ENCODE results near the gene CNTN4.

The CNTN4 gene

DNA sequence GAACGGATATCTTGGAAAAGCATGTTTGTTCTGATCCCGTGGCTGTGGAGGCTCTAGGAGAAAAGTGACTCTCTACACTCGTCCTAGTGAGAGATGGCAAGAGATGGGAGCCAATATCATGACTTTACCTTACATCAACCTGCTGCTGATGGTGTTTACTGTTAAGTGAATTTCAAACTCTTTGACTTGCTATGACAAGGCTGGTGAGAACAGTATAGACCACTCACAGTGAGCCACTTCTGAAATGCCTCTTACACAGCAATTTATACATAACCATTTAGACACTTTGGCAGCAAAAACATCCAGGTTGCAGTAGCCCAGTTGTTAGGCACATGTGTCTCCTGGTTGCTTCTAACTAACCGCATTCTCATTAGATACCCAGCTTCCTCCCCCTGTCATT is 968.2 kb downstream of the CNTN4 start:
- Histone ChIP-seq H4K20me1 (ENCODE audit: insufficient read depth, low read length) (no peaks in the 10 kb centered on the region), H3K9ac (ENCODE audit: low read length) (no peak overlapping the region), H3K27ac (ENCODE audit: low read length) (no peak overlapping the region), H3K9me2 (replicated peaks; ENCODE audit: insufficient read depth, low read length) (no peaks in the 10 kb centered on the region), H3K79me2 (ENCODE audit: low read length) (no peaks in the 10 kb centered on the region), H2AFZ (ENCODE audit: low read length) (no peak overlapping the region), H3K36me3 (replicated peaks; ENCODE audit: insufficient read depth, low read length) (no peaks in the 10 kb centered on the region), H3K4me2 (ENCODE audit: low read depth, low read length) (no peak overlapping the region), H3K9me3 (replicated peaks; ENCODE audit: insufficient read depth, low read length) (no peaks in the 10 kb centered on the region), H3F3A (ENCODE audit: insufficient read depth, low read length) (no peaks in the 10 kb centered on the region), H3K27me3 (replicated peaks; ENCODE audit: insufficient read depth, low read length) (no peaks in the 10 kb centered on the region), H3K4me1 (ENCODE audit: low read length) (peaks cover 11% of the 10 kb centered on the region; the same call in 1 of the 2 replicates), H3K4me3 (ENCODE audit: low read length) (no peak overlapping the region)
- TF ChIP-seq EZH2 (optimal IDR thresholded peaks at IDR 0.05; ENCODE audit: low read depth, low read length) (no peak), EZH2phosphoT487 (IDR thresholded peaks at IDR 0.05; ENCODE audit: low read length) (no peak), CTCF (IDR thresholded peaks at IDR 0.05; ENCODE audit: low read length) (no peak)
- DNase-seq, result no peak

- Histone ChIP-seq H2AFZ (ENCODE audit: low read length) (no peak overlapping the region), H3K27me3 (replicated peaks; ENCODE audit: insufficient read depth, low read length) (no peaks in the 10 kb centered on the region), H3K9ac (ENCODE audit: low read length) (no peak overlapping the region), H3K79me2 (ENCODE audit: low read length) (no peaks in the 10 kb centered on the region), H3K4me2 (ENCODE audit: low read depth, low read length) (no peak overlapping the region), H3K9me3 (replicated peaks; ENCODE audit: insufficient read depth, low read length) (no peaks in the 10 kb centered on the region), H3F3A (ENCODE audit: insufficient read depth, low read length) (no peaks in the 10 kb centered on the region), H3K4me3 (ENCODE audit: low read length) (no peak overlapping the region), H3K27ac (ENCODE audit: low read length) (no peak overlapping the region), H3K9me2 (replicated peaks; ENCODE audit: insufficient read depth, low read length) (no peaks in the 10 kb centered on the region), H3K36me3 (replicated peaks; ENCODE audit: insufficient read depth, low read length) (no peaks in the 10 kb centered on the region), H4K20me1 (ENCODE audit: insufficient read depth, low read length) (no peaks in the 10 kb centered on the region), H3K4me1 (ENCODE audit: low read length) (peaks cover 11% of the 10 kb centered on the region; the same call in 1 of the 2 replicates)
- no peak for DNase-seq
- TF ChIP-seq EZH2 (optimal IDR thresholded peaks at IDR 0.05; ENCODE audit: low read depth, low read length) (no peak), EZH2phosphoT487 (IDR thresholded peaks at IDR 0.05; ENCODE audit: low read length) (no peak)
Observed at GRCh38 chr3:3068358-3068881, 969.8 kb downstream of the CNTN4 start.

DNA sequence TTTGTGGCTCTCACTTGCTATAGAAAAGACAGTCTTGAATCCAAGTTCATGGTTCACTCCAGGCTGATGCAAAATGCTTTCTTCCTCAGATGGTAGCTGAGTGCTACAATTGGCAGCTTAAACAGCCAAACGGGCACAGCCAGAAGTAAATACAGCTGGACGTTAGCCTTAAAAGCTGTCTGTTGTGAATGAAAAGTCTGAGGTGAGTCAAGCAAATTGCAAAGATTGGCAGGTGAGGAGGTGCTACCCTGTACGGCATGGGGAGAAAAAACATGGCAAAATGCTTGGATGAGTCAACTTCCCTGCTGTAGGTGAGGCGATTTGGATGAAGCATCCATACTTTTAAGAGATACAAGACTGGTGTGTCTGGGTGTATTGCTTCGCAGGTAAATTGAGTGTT is 971.1 kb downstream of the CNTN4 start:
- Histone ChIP-seq H3K4me2 (ENCODE audit: low read depth, low read length) (no peak overlapping the region), H3K4me1 (ENCODE audit: low read length) (peaks cover 11% of the 10 kb centered on the region; the same call in 1 of the 2 replicates), H3K9ac (ENCODE audit: low read length) (no peak overlapping the region), H3K9me3 (replicated peaks; ENCODE audit: insufficient read depth, low read length) (no peaks in the 10 kb centered on the region), H3K27ac (ENCODE audit: low read length) (no peak overlapping the region), H3F3A (ENCODE audit: insufficient read depth, low read length) (no peaks in the 10 kb centered on the region), H3K79me2 (ENCODE audit: low read length) (no peaks in the 10 kb centered on the region), H3K4me3 (ENCODE audit: low read length) (no peak overlapping the region), H3K36me3 (replicated peaks; ENCODE audit: insufficient read depth, low read length) (no peaks in the 10 kb centered on the region), H4K20me1 (ENCODE audit: insufficient read depth, low read length) (no peaks in the 10 kb centered on the region), H3K9me2 (replicated peaks; ENCODE audit: insufficient read depth, low read length) (no peaks in the 10 kb centered on the region), H3K27me3 (replicated peaks; ENCODE audit: insufficient read depth, low read length) (no peaks in the 10 kb centered on the region), H2AFZ (ENCODE audit: low read length) (no peak overlapping the region)
- no peak for DNase-seq
- no peak for TF ChIP-seq EZH2phosphoT487 (IDR thresholded peaks at IDR 0.05; ENCODE audit: low read length)
- no peak for TF ChIP-seq EZH2 (optimal IDR thresholded peaks at IDR 0.05; ENCODE audit: low read depth, low read length)
- TF ChIP-seq CTCF (IDR thresholded peaks at IDR 0.05; ENCODE audit: low read length), result no peak

GRCh38 chr3:3071136-3071535 is 972.5 kb downstream of the CNTN4 start:
- no peak for DNase-seq
- TF ChIP-seq CTCF (IDR thresholded peaks at IDR 0.05; ENCODE audit: low read length) (no peak), EZH2 (optimal IDR thresholded peaks at IDR 0.05; ENCODE audit: low read depth, low read length) (no peak), EZH2phosphoT487 (IDR thresholded peaks at IDR 0.05; ENCODE audit: low read length) (no peak)
- H3K4me2 ChIP-seq (ENCODE audit: low read depth, low read length), result no peak overlapping the region

More at GRCh38 chr3:3071136-3071535, 972.5 kb downstream of the CNTN4 start:
- Histone ChIP-seq H3F3A (ENCODE audit: insufficient read depth, low read length) (no peaks in the 10 kb centered on the region), H3K4me3 (ENCODE audit: low read length) (no peak overlapping the region), H3K36me3 (replicated peaks; ENCODE audit: insufficient read depth, low read length) (no peaks in the 10 kb centered on the region), H3K9me2 (replicated peaks; ENCODE audit: insufficient read depth, low read length) (no peaks in the 10 kb centered on the region), H3K9ac (ENCODE audit: low read length) (no peak overlapping the region), H3K27ac (ENCODE audit: low read length) (no peak overlapping the region), H3K27me3 (replicated peaks; ENCODE audit: insufficient read depth, low read length) (no peaks in the 10 kb centered on the region), H2AFZ (ENCODE audit: low read length) (no peak overlapping the region), H3K9me3 (replicated peaks; ENCODE audit: insufficient read depth, low read length) (no peaks in the 10 kb centered on the region), H3K79me2 (ENCODE audit: low read length) (no peaks in the 10 kb centered on the region), H3K4me1 (ENCODE audit: low read length) (peaks cover 7% of the 10 kb centered on the region; the same call in 1 of the 2 replicates), H4K20me1 (ENCODE audit: insufficient read depth, low read length) (no peaks in the 10 kb centered on the region)
